ENCODE measurements around the gene CFL1.

Gene CFL1

GRCh38 chr11:65861533-65862183 lies 3.7 kb upstream of the CFL1 start:
- Histone ChIP-seq H3K9ac (peak overlapping the region; percentile 81; the same call in 1 of the 2 replicates), H4K20me1 (ENCODE audit: insufficient read depth) (peaks cover 2% of the 10 kb centered on the region), H3K27me3 (ENCODE audit: insufficient read depth, low read depth) (no peaks in the 10 kb centered on the region), H3K4me2 (peak overlapping the region; percentile 87), H3K4me3 (IDR thresholded peaks at IDR 0.05; ENCODE audit: insufficient read depth, low read depth, low read length) (no peak overlapping the region), H3K27ac (no peak overlapping the region; the same call in 1 of the 2 replicates), H3K4me1 (ENCODE audit: low read depth, poor library complexity, severe bottlenecking) (peaks cover 20% of the 10 kb centered on the region), H2AFZ (ENCODE audit: low read depth) (no peak overlapping the region), H3K79me2 (ENCODE audit: insufficient read depth, low read depth) (peaks cover 34% of the 10 kb centered on the region), H3K36me3 (ENCODE audit: insufficient read depth) (no peaks in the 10 kb centered on the region)
- no peak for TF ChIP-seq CTCF (conservative IDR thresholded peaks at IDR 0.05; ENCODE audit: low read depth, low read length)

- no peaks in the 10 kb centered on the region for H3K27me3 ChIP-seq (ENCODE audit: insufficient read depth, low read depth)
- H3K4me1 ChIP-seq (ENCODE audit: low read depth, poor library complexity, severe bottlenecking): peaks cover 25% of the 10 kb centered on the region
- H3K4me2 ChIP-seq: peak overlapping the region; percentile 87
- H3K36me3 ChIP-seq (ENCODE audit: insufficient read depth): no peaks in the 10 kb centered on the region; the same call in 1 of the 2 replicates
- peak overlapping the region; percentile 55; the same call in 1 of the 2 replicates for H2AFZ ChIP-seq (ENCODE audit: low read depth)
- H3K9ac ChIP-seq: peak overlapping the region; percentile 81
- peak overlapping the region; percentile 82 for H3K27ac ChIP-seq
- H4K20me1 ChIP-seq (ENCODE audit: insufficient read depth): peaks cover 7% of the 10 kb centered on the region
- no peak overlapping the region for H3K4me3 ChIP-seq (IDR thresholded peaks at IDR 0.05; ENCODE audit: insufficient read depth, low read depth, low read length)
- peaks cover 39% of the 10 kb centered on the region for H3K79me2 ChIP-seq (ENCODE audit: insufficient read depth, low read depth)
- no peak for TF ChIP-seq CTCF (conservative IDR thresholded peaks at IDR 0.05; ENCODE audit: low read depth, low read length)
Measured at GRCh38 chr11:65861165-65861505, 3.2 kb upstream of the CFL1 start.

- Histone ChIP-seq H4K20me1 (ENCODE audit: insufficient read depth) (peaks cover 10% of the 10 kb centered on the region), H3K4me3 (IDR thresholded peaks at IDR 0.05; ENCODE audit: insufficient read depth, low read depth, low read length) (no peak within 1 kb of the TSS), H3K79me2 (ENCODE audit: insufficient read depth, low read depth) (peaks cover 45% of the 10 kb centered on the region), H3K27ac (peak within 1 kb of the TSS; percentile 82), H3K4me1 (ENCODE audit: low read depth, poor library complexity, severe bottlenecking) (peaks cover 32% of the 10 kb centered on the region), H2AFZ (ENCODE audit: low read depth) (peak within 1 kb of the TSS; percentile 55), H3K27me3 (ENCODE audit: insufficient read depth, low read depth) (no peaks in the 10 kb centered on the region), H3K9ac (peak within 1 kb of the TSS; percentile 81), H3K36me3 (ENCODE audit: insufficient read depth) (peaks cover 4% of the 10 kb centered on the region; the same call in 1 of the 2 replicates), H3K4me2 (peak within 1 kb of the TSS; percentile 87)
- TF ChIP-seq CTCF (conservative IDR thresholded peaks at IDR 0.05; ENCODE audit: low read depth, low read length): peak; percentile 88
Measured at GRCh38 chr11:65860278-65861164, 2.5 kb upstream of the CFL1 start, which contains the start of gene MUS81. Gene MUS81 (plus strand): TSS chr11:65860433. CDS start chr11:65860754, 321 bp downstream.

- Histone ChIP-seq H4K20me1 (ENCODE audit: insufficient read depth) (peaks cover 10% of the 10 kb centered on the region), H3K9ac (peak overlapping the region; percentile 81), H3K36me3 (ENCODE audit: insufficient read depth) (peaks cover 9% of the 10 kb centered on the region; the same call in 1 of the 2 replicates), H3K4me3 (IDR thresholded peaks at IDR 0.05; ENCODE audit: insufficient read depth, low read depth, low read length) (no peak overlapping the region), H3K79me2 (ENCODE audit: insufficient read depth, low read depth) (peaks cover 52% of the 10 kb centered on the region), H3K4me1 (ENCODE audit: low read depth, poor library complexity, severe bottlenecking) (peaks cover 34% of the 10 kb centered on the region), H3K27me3 (ENCODE audit: insufficient read depth, low read depth) (no peaks in the 10 kb centered on the region), H2AFZ (ENCODE audit: low read depth) (peak overlapping the region; percentile 55; the same call in 1 of the 2 replicates), H3K4me2 (peak overlapping the region; percentile 87), H3K27ac (peak overlapping the region; percentile 82)
- TF ChIP-seq CTCF (conservative IDR thresholded peaks at IDR 0.05; ENCODE audit: low read depth, low read length): no peak
Measured at GRCh38 chr11:65859812-65860277, 1.9 kb upstream of the CFL1 start.

Data from KMS-11 (cell line).